Measurements from ENCODE around the gene DGKD.
"Not testable (repeated sequence)": the region's sequence is repeated elsewhere in the genome, so short reads cannot be mapped to it uniquely, and the experiment has no call there.

DGKD gene

DNA sequence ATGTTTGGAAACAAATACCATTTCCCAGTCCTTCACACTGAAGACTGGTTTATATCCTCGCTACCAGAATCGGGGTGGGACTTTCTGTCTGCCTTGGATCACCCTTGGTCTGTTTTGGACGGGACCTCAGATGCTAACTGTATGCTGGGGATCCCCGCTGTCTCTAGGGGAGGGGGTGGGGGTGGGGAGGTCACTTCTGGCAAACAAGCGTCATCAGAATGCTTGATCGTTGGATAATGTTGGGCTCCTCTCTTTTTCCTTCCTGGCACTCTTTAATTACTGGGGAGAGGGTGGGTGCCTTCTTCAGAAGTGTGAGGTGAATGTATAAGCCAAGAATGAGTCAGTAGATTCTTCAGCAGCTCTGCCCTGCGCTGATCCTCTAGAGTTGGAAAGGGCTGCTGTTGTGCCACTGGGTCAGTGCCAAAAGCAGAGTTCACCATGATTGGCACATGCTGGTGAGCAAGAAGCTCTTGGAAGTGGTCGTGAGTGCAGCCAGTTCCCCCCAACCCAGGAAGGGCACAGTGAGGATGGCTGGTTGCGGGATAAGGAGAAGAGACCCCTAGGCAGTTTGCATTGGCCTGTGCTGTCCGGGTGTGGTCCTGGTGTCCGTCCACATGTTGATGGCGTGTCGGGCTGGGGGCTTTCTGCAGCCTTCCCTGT is 32.2 kb downstream of the DGKD start:
- DNase-seq (ENCODE audit: low spot score) = no peak

DNA sequence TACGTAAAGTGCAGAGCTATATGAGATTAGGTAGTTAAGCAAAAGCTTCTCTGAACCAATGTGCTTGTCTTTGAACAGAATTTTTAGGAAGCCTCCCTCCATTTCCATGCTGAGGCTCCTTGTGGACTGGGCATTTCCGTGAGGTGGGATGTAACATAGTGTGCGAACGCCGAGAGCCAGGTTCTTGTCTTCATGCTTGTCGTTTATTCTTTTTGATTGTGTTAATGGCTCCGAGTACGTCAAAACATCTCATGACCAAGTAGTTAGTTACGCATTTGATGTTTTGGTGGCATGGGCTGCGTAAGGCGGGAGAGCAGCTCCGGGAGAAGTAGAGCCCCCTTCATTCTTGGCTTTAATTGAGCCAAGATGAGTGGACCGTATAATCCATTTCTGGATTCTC is 32.9 kb downstream of the DGKD start:
- no peak for DNase-seq (ENCODE audit: low spot score)

DNA sequence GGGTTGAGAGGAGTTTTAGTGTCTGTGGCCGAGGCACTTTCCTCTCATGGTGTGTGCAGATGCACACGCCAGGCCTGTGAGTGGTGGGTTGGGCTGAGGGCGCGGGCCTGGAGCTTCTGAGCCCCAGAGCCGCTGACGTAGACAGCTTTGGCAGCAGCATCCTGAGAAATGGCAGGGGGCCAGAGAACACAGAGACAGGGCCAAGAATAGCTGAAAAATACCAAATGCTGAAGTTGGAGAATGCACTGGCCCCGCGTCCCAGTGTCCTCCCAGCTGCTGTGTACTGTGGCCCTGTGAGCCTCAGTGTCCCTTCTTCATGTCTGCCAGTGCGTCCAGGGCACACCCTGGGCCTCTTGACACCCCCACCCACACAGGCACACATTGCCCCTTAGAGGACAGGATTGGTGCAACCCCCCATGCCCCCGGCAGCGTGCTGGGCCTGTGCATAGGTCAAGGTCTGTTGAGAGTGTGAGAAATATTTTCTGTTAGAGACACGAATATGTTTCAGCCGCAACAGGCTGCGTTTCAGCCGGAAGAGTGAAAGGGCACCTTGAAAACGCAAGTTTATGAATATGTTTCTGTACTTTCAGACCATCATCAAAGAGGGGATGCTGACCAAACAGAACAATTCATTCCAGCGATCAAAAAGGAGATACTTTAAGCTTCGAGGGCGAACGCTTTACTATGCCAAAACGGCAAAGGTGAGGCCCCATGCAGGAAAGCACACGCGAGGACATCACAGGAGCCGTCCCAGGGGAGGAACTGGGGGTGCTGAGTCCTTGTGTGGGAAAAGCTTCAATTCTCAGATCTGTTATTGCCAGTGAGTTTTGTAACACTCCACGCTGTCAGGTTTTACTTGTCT is 33.6 kb downstream of the DGKD start:
- no peak for DNase-seq (ENCODE audit: low spot score)

DNA sequence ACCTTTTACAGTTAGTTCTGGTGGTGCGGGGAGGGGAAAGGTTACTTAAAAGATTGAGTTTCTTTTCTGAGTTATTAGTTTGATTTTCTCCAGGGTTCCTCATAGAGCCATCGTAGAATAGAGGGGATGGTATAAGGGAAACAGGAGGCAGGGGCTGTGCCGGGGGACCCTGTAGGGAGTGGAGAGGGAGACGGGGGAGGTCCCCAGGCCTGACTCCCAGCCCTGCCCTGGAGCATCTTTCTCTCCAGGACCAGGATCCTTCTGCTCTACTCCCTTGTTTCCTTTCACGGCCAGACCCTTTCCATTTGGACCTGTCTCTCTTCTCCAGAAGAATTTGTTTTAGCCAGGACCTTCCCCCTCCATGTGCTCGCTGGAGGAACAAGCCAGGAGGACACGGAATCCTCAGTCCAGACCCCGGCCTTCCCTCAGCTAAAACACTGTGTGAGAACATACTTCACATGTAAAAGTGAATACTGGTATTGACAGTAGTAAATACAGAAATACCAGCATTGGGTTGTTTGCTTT is 35.4 kb downstream of the DGKD start:
- DNase-seq (ENCODE audit: low spot score) = no peak

DNA sequence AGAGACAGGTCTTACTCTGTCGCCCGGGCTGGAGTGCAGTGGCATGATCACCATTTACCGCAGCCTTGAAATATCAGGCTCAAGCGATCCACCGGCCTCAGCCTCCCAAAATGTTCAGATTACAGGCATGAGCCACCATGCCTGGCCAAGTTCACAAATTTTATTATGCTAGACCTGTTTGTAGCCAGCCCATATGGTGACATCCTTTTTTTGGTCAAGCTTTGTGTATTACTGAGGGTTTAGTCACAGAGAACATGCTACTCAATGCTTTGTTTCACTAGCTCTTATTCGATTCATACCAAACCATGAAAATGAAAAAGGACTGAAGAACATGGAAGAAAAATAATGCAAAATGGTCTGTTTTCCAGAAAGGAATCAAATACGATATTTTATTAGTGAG is 41.4 kb downstream of the DGKD start:
- no peak for DNase-seq (ENCODE audit: low spot score)

DNA sequence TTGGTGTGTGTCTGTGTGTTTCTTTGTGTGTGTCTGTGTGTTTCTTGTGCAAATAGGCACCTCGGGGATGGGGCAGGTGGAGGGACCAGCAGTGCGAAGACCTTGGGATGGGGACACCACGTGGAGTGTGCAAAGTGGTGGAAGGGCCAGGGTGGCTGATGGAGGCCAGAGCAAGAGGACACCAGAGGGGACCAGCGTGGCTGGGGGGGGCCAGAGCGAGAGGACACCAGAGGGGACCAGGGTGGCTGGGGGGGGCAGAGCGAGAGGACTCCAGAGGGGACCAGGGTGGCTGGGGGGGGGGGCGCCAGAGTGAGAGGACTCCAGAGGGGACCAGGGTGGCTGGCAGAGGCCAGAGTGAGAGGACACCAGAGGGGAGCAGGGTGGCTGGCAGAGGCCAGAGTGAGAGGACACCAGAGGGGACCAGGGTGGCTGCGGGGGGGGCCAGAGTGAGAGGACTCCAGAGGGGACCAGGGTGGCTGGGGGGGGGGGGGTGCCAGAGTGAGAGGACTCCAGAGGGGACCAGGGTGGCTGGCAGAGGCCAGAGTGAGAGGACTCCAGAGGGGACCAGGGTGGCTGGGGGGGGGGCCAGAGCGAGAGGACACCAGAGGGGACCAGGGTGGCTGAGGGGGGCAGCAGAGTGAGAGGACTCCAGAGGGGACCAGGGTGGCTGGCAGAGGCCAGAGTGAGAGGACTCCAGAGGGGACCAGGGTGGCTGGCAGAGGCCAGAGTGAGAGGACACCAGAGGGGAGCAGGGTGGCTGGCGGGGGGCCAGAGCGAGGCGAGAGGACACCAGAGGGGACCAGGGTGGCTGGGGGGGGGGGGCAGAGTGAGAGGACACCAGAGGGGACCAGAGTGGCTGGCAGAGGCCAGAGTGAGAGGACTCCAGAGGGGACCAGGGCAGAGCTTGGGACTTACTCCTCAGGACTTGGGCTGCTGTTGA is 42.7 kb downstream of the DGKD start:
- DNase-seq (ENCODE audit: low spot score) = not testable (repeated sequence)

DNA sequence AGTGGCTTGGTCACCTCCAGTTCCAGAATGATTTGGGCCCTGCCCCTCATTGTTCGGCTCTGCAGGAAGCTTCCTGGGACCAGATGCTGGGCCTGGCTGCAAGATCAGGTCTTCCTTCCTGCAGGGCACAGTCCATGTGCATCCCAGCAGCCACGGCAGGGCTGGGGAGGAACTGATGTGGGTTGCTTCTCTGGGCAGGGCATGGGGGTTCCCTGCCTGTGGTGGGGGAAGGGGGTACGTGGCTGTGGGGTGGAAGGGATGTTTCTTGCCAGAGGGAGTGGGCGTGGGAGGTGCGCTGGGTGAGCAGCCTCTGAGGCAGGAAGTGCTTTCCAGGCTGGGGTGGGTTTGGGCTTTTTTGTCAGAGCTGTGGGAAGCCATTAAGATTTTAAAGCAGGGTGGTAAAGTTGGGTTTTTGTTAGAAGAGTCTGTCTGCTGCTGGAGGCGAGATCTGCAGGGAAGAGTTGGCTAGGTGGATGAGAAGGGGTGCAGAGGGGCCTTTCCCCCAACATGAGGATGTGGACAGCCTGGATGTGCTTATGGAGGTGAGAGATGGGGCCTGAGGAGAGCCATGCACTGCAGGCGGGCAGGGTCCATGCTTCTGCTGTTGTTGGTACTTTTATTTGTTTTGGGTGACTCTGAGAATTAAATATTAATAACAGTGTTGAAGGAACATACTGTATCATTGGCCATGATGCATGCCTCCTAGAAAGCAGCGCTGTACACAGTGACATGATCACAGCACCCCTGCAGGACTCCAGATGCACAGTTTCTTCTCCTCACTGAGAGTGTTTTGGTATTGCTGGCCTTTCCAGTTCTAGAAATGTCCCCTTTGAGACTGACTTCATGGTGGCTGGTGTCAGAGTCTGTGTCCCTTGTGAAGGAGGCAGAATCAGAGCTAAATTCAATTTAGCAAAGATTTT is 45.3 kb downstream of the DGKD start:
- no peak for DNase-seq (ENCODE audit: low spot score)

DNA sequence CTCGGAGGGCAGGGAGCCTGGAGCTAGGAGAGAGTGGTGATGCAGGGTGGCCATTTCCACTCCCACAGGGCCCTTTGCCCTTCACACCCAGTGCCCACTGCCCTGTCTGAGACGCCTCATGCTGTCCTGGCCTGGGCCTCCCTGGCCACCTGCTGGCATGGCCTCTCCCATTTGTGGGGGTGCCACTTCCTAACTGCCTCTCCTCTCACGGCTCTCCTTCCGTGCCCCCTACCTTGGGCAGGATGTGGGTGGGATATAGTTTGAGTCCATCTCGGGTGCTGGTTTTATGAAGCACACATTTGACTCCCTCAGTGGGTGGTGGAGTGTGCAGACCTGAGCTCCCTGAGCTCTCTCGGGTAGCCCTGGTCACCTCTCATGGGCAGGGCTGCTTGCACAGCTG is 46.0 kb downstream of the DGKD start:
- DNase-seq (ENCODE audit: low spot score) = no peak

DNA sequence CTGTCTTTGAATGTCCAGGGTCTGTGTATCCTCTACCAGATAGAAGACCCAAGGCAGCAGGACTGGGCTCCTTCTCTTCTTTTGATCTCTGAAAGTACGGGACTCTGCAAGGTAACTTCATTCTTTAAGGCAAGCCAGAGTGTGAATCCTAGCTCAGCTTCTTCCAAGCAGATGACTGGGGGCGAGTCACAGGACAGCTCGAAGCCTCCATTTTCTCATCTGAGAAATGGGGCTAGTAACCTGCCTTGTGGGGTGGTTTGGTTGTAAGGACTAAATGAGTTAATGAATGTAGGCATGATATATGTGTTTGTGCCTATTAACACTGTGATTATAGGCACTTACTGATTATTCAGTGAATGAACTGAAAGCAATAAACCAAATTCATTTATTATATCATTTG is 46.7 kb downstream of the DGKD start:
- DNase-seq (ENCODE audit: low spot score) = no peak

DNA sequence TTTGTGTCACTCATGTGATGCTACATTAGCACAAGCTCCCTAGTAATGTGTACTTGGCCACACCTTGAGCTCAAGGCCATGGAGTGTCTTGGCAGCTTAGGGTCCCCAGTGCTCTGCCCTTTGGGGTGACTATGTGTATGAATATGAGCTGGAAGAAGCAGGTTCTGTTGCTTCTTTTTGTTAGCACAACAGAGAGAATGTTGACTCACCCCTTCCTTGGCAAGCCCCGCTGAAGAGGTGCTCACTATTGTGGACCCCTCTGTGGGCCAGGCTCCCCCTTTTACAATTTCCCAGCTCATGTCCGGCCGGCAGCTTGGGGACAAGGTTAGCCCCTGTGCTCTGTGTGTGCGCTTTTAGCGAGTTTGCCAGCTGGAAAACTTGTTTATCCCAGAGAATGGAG is 48.1 kb downstream of the DGKD start:
- no peak for DNase-seq (ENCODE audit: low spot score)

DNA sequence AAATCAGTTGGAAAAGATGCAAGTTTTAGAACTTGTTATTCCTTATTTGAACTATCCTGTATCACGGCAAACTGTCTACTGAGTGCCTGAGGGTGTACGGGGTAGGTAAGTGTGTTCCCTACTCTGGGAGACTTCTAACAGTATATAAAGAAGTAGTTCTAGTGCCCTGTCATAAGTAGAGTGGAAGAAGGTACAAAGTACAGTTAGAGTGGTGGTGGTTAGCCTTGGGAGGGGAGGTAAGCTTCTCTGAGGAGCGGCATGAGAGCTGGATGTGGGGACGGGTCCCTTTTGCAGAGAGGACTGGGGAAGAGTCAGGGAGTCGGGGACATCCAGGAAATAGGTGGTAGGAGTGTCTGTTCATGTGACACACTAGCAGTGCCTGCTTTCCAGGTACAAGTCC is 48.5 kb downstream of the DGKD start:
- DNase-seq (ENCODE audit: low spot score) = no peak

DNA sequence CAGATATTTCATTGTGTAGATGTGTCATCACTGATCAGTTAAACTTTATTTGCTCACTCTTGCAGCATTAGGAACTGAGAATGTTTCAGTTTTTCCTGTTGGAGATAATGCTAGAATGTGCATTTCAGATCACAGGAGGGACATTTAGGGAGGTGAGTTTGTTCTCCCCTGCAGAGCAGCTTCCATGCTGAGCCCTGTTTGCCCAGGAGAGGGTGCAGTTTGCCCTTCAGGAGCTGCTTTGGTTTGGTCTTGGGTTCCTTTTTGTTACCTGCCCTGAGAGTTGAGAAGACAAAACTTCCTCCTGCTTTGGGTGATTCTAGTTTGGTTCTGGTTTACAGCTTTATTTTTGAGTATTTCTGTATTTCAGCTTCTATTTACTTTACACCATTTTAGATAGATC is 49.9 kb downstream of the DGKD start:
- DNase-seq (ENCODE audit: low spot score) = peak; percentile 39

DNA sequence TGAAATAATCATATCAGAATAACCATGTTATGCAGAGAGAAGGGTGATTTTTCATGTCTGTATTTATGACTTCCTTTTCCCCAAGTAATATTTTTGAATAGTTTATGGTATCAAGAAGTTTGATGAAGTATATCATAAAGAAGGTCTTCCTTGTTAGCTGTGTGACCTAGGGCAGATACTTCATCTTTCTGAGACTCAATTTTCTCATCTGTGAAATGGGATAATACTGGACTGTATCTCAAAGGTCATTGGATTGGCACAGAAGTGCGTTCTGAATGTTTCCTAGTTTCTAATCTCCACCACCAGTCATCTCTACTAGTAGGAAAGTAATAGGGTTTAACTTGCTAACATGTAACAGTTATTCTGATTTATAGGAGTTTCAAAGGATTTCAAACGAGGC is 52.6 kb downstream of the DGKD start:
- DNase-seq (ENCODE audit: low spot score) = no peak

DNA sequence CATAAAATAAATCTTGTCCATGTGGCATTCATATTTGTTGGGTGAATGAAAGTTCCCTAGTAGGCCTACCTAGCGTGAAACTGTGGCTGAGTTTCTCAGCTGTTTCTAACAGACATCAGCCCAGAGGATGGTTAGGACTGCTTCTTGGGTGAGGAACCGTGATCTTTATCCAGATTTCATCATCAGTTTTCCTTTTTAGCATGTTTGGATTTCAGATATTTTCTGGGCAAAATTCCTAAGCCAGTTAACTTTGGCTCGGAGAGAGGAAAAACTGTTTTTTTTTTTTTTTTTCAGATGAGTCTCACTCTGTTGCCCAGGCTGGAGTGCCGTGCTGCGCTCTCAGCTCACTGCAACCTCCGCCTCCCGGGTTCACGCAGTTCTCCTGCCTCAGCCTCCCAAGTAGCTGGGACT is 53.5 kb downstream of the DGKD start:
- DNase-seq (ENCODE audit: low spot score) = no peak

DNA sequence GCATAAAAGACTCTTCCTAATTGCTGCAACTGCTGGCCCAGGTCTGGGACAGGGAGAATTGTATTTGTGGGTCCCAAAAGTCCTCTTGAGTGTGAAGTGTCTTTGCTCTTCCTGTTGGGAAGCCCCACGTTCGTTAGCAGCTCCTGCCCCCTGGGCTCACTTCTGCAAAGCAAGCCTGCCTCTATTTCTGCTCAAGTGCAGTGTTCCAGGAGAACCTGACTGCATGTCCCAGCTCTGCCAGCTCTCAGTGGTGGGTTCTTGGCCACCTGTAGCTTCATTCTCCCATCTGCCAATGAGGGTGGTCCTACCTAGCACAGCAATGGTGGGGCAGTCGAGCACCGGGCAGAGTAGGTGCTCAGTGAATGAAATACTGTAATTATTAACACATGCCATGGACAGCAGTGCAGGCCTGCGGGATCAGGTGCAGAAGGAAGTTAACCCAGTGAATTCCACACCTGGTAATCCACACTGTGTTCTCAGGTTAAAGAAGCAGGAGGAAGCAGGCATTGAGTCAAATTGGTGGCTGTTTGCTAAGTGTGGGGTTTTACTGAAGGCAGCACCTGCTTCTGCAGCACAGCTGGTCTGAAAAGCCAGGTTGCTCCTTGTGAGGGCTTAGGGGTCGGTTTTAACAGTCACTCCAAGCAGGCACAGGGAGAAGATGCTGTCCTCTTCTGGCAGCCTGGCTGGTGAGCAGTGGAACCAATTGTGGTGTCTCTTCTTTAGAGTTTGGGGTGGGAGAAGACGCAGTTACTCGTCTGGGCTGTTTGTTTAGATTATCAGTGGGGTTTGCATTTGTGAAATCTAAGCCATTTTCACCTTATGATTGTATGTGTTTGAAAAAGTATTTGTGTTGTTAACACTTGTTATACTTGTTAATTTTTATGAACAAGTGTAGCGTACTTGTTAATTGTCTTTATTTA is 54.3 kb downstream of the DGKD start:
- no peak for DNase-seq (ENCODE audit: low spot score)

DNA sequence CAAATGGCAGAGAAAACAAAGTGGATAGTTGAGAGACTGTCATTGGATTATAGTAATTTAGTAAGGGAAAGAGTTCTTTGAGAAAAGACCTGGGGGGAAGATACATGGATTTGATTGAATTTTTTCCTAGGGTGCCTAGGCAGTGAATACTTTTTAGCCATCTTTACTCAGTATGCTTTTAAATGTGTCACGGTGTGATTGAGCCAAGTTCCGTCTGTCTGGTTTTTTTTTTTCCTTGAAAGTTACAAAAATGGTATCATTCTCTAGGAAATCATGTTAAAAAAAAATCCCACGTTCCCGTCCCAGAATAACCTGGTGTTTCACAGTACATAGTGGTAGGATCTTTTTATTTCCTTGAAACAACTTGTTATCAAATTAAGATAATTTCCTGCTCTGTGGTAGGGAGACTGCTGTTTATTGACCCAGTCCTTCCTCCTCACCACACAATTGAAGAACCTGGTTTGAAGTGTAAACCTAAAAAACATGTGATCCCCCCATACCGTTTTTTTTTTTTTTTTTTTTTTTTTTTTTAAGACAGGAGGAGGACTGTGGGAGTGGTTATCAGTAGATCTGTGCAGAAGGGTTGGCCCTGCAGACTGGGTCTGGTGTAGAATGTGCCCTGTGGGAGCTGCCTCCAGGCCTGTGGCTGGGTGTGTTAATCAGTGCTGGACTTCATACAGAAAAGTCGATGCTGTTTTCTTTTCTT is 55.1 kb downstream of the DGKD start:
- no peak for DNase-seq (ENCODE audit: low spot score)

DNA sequence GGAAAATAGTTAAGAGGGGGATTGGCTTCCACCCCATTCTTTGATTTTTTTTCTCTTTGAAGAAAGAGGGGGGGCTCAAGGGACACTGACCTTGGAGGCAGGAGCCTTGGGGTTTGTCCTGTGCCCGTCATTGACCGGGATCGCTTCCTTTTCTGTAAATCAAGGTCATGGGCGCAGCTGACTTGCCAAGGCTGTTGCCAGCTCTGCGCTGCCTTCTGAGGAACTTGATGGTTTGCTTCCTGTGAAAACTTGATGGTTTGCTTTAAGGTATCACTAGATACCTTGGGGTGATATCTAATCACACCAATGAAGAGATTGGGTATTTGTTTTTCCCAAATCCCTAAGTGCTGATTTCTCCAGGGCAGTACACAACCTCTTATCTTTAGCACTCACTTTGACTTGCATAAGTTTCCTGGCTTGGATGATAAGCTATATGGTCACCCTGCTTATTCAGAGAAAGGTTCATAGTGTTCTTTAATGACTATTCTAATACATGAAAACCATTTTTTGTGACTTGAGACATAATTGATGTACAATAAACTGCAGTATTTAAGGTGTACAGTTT is 56.0 kb downstream of the DGKD start:
- no peak for DNase-seq (ENCODE audit: low spot score)

DNA sequence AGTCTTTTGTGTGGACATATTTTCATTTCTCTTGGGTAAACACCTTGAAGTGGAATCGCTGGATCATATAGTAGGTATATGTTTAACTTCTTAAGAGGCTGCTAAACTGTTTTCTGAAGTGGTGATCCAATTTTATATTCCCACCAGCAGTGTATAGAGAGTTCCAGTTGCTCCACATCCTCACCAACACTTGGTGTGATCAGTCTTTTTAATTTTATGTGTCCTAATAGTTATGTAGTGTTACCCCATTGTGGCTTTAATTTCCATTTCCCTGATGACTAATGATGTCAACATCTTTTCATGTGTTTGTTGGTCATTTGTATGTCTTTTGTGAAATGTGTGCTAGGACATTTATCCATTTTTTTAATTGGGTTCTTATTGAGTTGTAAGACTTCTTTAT is 56.9 kb downstream of the DGKD start:
- no peak for DNase-seq (ENCODE audit: low spot score)

DNA sequence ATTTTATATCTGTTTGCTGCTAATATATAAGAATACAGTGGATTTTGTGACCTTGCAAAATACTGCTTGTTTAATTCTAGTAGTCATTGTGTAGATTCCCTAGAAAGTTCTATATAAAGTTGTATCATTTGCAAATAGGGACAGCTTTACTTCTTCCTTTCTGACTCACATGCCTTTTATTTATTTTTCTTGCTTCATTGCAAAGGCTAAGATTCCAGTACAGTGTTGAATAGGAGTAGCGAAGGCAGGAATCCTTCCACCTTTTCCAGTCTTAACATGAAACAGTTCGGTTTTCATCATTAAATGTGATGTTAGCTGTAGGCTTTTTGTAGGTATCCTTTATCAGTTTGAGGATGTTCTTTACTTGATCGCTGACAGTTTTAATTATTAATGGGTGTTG is 58.1 kb downstream of the DGKD start:
- no peak for DNase-seq (ENCODE audit: low spot score)
